HuH-7 (cell line): ENCODE measurements around the gene PPP2R3C.
"Not testable (repeated sequence)": the region's sequence is repeated elsewhere in the genome, so short reads cannot be mapped to it uniquely, and the experiment has no call there.

Source experiments
- DNase-seq: peaks from one replicate; pipeline ENCODE4 v3.0.0; 2011; ENCODE audit warnings: low spot score

Gene PPP2R3C

DNA sequence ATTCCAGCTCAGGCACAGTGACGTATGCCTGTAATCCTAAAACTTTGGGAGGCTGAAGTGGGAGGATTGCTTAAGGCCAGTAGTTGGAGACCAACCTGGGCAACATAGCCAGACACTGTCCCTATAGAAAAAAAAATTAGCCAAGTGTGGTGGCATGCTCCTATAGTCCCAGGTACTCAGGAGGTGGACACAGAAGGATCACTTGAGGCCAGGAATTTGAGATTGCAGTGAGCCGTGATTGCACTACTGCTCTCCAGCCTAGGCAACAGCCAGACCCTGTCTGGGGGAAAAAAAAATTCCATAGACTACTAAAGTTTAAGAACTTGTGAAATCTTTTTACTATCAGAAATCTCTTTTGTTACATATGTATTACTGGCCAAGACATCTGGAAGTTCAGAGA, 69.2 kb downstream of the PPP2R3C start:
- DNase-seq: no peak

DNA sequence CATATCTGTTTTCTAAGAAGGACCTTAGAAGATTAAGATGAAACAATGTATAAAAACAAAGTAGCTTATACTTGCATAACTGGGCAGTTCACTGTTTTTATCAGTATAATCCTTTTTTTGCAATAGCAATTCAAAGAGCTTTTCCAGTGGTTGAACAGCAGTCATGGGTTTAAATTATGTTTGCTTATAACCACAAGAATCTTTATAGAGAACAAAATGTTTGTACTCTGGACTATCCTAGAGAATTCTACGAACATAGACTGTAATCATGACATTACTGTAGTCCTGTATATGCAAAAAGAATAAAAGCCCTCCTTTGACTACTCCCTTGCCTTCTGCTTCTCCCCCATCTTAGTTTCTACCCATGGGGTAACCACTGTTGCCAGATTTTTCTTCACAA, 70.0 kb downstream of the PPP2R3C start:
- DNase-seq: no peak

GRCh38 chr14:35050652-35051051, 71.1 kb downstream of the PPP2R3C start:
- DNase-seq: peak; percentile 42

GRCh38 chr14:35047976-35048513, 73.7 kb downstream of the PPP2R3C start:
- DNase-seq: no peak

DNA sequence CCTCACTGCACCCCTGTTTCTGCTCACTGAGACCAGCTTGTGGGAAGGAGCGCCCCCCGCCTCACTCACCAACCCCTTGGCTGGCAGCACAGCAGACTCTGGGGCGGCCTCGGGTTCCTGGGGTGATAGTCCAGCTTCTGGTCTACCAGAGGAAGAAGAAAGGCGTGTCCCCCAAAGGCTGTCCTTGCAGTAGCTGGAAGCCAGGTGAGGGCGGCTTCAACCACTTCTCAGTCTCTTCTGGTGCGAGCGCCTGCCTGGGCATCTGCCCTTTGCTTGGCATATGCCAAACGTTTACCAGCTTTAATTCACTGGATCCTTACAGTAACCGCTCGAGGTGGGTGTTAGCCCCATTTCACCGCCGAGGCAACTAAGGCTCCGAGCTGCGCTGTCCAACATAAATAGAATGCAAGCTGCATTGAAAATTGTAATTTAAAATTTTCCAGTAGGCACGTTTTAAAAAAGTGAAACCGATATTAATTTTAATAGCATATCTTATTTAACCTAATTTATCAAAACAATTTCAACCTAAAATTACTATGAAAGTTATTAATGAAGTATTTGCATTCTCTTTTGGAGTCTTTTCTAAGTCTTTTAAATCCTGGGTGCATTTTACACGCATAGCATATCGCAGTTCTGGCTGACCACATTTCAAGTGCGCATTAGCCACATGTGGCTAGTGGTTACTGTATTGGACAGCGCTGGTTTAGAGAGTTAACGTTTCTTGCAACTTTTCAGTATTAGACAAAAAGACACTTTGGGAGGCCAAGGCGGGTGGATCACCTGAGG, 74.8 kb downstream of the PPP2R3C start:
- no peak for DNase-seq

GRCh38 chr14:35046048-35046750, 75.6 kb downstream of the PPP2R3C start, which contains the start of gene FAM177A1:
FAM177A1 (plus strand) TSS chr14:35046272; CDS start chr14:35046464, 192 bp downstream.
- DNase-seq: peak; percentile 88

DNA sequence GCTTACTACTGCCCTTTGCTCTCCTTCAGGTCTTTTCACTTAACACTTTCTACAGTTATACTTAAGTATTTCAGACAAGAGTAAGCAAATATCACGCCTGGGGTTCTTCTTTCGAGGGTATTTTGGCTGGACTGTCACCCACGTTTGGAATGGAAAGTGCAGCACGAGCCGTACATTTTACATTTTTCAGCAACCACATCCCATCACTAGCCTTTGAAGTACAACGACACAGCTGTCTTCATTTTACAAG, 76.1 kb downstream of the PPP2R3C start:
- no peak for DNase-seq

DNA sequence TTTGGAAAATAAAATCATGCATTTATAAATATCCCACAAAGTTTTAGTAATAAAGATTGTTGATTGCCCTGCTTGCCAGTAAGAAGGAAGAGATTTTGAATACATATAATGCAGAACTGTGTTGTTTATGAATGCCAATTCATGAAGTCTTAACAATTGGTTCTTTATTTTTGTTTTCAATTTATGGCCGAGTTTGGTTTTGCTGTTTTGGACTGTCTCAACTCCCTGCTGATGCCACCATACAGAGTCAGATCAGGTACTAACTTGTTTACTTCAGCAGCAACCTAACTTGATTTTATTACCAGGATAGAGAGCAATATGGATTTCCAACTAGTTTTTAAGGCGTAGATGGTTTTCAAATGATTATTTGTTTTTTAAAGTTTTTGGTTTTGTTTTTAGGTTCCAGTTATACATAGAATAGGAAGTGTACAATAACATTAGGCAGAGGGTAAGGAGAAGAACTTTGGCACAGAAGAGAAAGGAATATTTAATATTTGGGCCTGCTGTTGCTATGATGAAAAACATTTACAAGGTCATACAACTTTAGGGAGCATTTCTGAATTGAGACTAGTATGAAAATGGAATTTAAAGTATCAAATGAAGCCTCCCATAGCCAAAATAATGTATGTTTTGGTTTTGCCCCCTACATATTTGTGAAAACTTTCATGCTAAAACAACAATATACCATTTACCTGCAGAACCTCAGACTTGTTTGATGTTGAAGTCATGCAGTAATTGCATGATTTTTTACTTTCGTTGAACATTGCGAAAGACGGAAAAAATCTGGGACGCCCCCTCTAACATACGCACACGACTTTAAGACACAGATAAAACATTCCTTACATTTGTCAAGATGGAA, 76.6 kb downstream of the PPP2R3C start:
- no peak for DNase-seq

GRCh38 chr14:35043046-35043445, 78.7 kb downstream of the PPP2R3C start:
- no peak for DNase-seq

DNA sequence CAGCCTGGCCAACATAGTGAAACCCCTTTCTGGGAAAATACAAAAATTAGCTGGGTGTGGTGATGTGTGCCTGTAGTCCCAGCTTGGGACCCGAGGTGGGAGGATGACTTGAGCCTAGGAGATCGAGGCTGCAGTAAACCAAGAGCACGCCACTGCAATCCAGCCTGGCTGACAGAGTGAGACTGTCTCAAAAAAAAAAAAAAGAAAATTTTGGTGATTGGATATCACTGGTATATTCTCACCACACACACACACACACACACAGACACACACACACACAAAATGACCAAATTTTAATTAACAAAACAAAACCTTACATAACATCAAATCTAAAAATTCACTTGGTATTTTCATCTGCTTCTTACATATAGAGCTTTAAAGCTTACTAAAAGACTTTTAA, 79.2 kb downstream of the PPP2R3C start:
- DNase-seq: no peak

DNA sequence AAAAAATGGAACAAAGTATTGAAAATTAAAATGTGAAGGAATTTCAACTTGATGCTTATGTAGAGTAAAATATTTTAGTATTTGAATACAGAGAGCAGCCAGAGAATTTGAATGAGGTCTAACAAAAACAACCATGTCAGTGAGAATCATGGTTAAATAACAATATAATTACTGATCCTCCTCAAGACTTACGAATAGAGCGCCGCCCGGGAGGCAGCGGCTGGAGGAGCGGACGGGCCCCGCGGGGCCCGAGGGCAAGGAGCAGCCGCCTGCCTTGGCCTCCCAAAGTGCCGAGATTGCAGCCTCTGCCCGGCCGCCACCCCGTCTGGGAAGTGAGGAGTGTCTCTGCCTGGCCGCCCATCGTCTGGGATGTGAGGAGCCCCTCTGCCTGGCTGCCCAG, 83.5 kb downstream of the PPP2R3C start:
- not testable (repeated sequence) for DNase-seq
